B cell (primary cell): Measurements from ENCODE around the gene HS6ST3. TPM values are rescaled to one million over a fixed set of nuclear protein-coding genes. Genes with fewer than 3 reads are reported as not detected.

Experiments
- ATAC-seq: fragments of 200-7000 bp; cut with Tn5 transposase; one replicate; pipeline ENCODE4 v1.10.0; 2021; ENCODE audit warnings: low read depth, mild to moderate bottlenecking, moderate number of reproducible peaks, moderate library complexity
- CTCF ChIA-PET: fragments of 350-600 bp; sonication (Branson Sonifier 250); formaldehyde crosslinking; loops from one replicate; lab custom pipeline; 2021; ENCODE audit warnings: antibody characterized with exemption, inconsistent platforms; lab: Charles Lee
- POLR2A ChIA-PET: fragments of 350-600 bp; sonication (Branson Sonifier 250); formaldehyde crosslinking; loops from one replicate; lab custom pipeline; 2021; ENCODE audit warnings: antibody characterized with exemption; lab: Charles Lee
- DNase-seq: peaks from one replicate; pipeline ENCODE4 v3.0.0; 2013
- H2AFZ ChIP-seq: 2 replicates; pipeline ENCODE4 v1.6.1; 2012; ENCODE audit warnings: mild to moderate bottlenecking, low read depth, low read length; ENCODE audit not compliant: insufficient read depth, poor library complexity, severe bottlenecking
- H3K27ac ChIP-seq, 2 donors: 1 replicate in 1 of 2; 2 replicates in 1 of 2; pipeline ENCODE4 v1.5.1; 2012 to 2013; ENCODE audit warnings: low read length in 2 of 2, mild to moderate bottlenecking in 2 of 2, moderate library complexity in 1 of 2
- H3K27me3 ChIP-seq, 4 experiments: fragments of 200-600 bp in 1 of 4; sonication (generic) in 1 of 4; replicated peaks in 1 of 4; 1 replicate in 2 of 4; 2 replicates in 2 of 4; pipeline versions ENCODE4 v1.6.1 to v1.7.0; 2013 to 2016; ENCODE audit warnings: low read length in 3 of 4, mild to moderate bottlenecking in 2 of 4, mixed read lengths in 1 of 4, moderate library complexity in 1 of 4; ENCODE audit not compliant: insufficient read depth in 4 of 4, control insufficient read depth in 3 of 4; ENCODE audit errors: control extremely low read depth in 1 of 4
- H3K36me3 ChIP-seq, 2 experiments: replicated peaks in 1 of 2; 1 replicate in 1 of 2; 2 replicates in 1 of 2; pipeline versions ENCODE4 v1.6.1 to v1.7.1; 2013; ENCODE audit warnings: low read length in 1 of 2; ENCODE audit not compliant: insufficient read depth in 2 of 2, control insufficient read depth in 1 of 2; ENCODE audit errors: control extremely low read depth in 1 of 2, extremely low read depth in 1 of 2
- H3K4me1 ChIP-seq, 2 donors: fragments of 200-600 bp in 1 of 2; sonication (generic) in 1 of 2; 1 replicate in 1 of 2; 2 replicates in 1 of 2; pipeline versions ENCODE4 v1.5.1 to v1.6.1; 2013 to 2017; ENCODE audit warnings: low read length in 2 of 2; ENCODE audit not compliant: control insufficient read depth in 2 of 2, insufficient read depth in 2 of 2
- H3K4me2 ChIP-seq: replicated peaks from 2 replicates; pipeline ENCODE3; 2012; ENCODE audit warnings: mild to moderate bottlenecking, low read depth, low read length; ENCODE audit not compliant: poor library complexity, severe bottlenecking
- H3K4me3 ChIP-seq, 5 experiments: fragments of 200-600 bp in 1 of 5; sonication (generic) in 1 of 5; 1 replicate in 3 of 5; 2 replicates in 2 of 5; pipeline versions ENCODE4 v1.5.1 to v1.7.0; 2011 to 2016; ENCODE audit warnings: low read length in 4 of 5, mild to moderate bottlenecking in 4 of 5, low read depth in 2 of 5, control low read depth in 1 of 5, moderate library complexity in 1 of 5; ENCODE audit not compliant: insufficient read depth in 1 of 5; ENCODE audit errors: control extremely low read depth in 1 of 5, extremely low read depth in 1 of 5
- H3K79me2 ChIP-seq: fragments of 200-600 bp; sonication (generic); one replicate; pipeline ENCODE4 v1.6.0; 2016; ENCODE audit warnings: low read length; ENCODE audit not compliant: control insufficient read depth, insufficient read depth
- H3K9ac ChIP-seq: fragments of 200-600 bp; sonication (generic); 2 replicates; pipeline ENCODE4 v1.6.1; 2017; ENCODE audit warnings: mild to moderate bottlenecking, low read length, moderate library complexity
- H3K9me3 ChIP-seq, 3 donors: one replicate each; pipeline versions ENCODE4 v1.6.1 to v1.7.1; 2013; ENCODE audit warnings: low read length in 2 of 3; ENCODE audit not compliant: control insufficient read depth in 2 of 3, insufficient read depth in 1 of 3; ENCODE audit errors: control extremely low read depth in 1 of 3
- H4K20me1 ChIP-seq: 2 replicates; pipeline ENCODE4 v1.6.0; 2012; ENCODE audit warnings: mild to moderate bottlenecking, low read length; ENCODE audit not compliant: insufficient read depth, control insufficient read depth, poor library complexity, severe bottlenecking
- H3K27ac Mint-ChIP-seq: one replicate; pipeline ENCODE4 v1.8.0; 2021; ENCODE audit warnings: mixed read lengths
- H3K27me3 Mint-ChIP-seq: one replicate; pipeline ENCODE4 v1.8.0; 2021; ENCODE audit warnings: mixed read lengths
- H3K4me1 Mint-ChIP-seq: one replicate; pipeline ENCODE4 v1.8.0; 2021; ENCODE audit warnings: mixed read lengths
- H3K4me3 Mint-ChIP-seq: one replicate; pipeline ENCODE4 v1.8.0; 2021; ENCODE audit warnings: mixed read lengths
- H3K9me3 Mint-ChIP-seq: one replicate; pipeline ENCODE4 v1.8.0; 2022; ENCODE audit warnings: mixed read lengths; ENCODE audit not compliant: insufficient read depth
- EZH2 ChIP-seq: IDR thresholded peaks from 2 replicates; pipeline ENCODE4 v1.6.1; 2012; ENCODE audit warnings: borderline replicate concordance, low read depth, mild to moderate bottlenecking, moderate library complexity, low read length; ENCODE audit not compliant: insufficient read depth, poor library complexity, severe bottlenecking
- WGBS: methylation state at CpG from one replicate; pipeline ENCODE4 v1.1.5; 2013; ENCODE audit warnings: missing lambda C conversion rate; ENCODE audit not compliant: insufficient coverage; 5-methylcytosine and 5-hydroxymethylcytosine counted together
- intact Hi-C: fragments of 100-400 bp; cut with micrococcal nuclease; formaldehyde crosslinking; loops from one replicate; pipeline ENCODE4 v1.10.0; 2022
- polyA plus RNA-seq: library from polyadenylated mRNA; depleted of rRNA; stranded (reverse); fragments of >200 nt; gene quantifications from 2 replicates; pipeline ENCODE4 v1.2.3, GENCODE V29; 2012
- total RNA-seq, 2 donors: library from RNA; stranded (reverse); fragments of 120-200 nt in 1 of 2; gene quantifications; 1 replicate in 1 of 2; 2 replicates in 1 of 2; pipeline versions ENCODE4 v1.2.3 to v1.2.4, GENCODE V29; 2013 to 2022
- TF ChIP-seq, protein P1 (sequence below): fragments of 200-600 bp; IDR thresholded peaks from one replicate; pipeline ENCODE4 v1.8.0; 2022; ENCODE audit warnings: antibody characterized with exemption, mild to moderate bottlenecking

Gene HS6ST3
- total and polyA plus RNA-seq, 2 donors (not counting 1 experiment from before 2014, with no cell fraction given): not detected

DNA sequence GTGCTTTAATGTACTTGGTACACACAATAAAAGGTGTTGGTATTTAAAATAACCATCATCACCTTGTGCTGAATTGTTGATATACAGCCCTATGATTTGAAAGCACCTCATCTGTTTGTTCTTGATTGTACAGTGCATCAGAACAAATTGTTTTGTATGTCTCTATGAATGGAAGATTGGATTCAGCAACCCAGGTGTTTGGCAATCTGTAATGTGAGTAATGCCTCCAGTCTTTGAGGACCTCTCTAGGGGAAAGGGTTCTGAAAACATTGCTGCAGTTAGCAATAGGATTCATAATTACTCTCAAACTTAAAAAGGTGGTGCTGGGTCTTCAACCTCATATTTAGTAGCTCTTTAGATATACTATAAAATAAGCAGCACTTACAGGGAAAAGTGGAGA lies 562.6 kb downstream of the HS6ST3 start:
- TF ChIP-seq, protein P1, sequence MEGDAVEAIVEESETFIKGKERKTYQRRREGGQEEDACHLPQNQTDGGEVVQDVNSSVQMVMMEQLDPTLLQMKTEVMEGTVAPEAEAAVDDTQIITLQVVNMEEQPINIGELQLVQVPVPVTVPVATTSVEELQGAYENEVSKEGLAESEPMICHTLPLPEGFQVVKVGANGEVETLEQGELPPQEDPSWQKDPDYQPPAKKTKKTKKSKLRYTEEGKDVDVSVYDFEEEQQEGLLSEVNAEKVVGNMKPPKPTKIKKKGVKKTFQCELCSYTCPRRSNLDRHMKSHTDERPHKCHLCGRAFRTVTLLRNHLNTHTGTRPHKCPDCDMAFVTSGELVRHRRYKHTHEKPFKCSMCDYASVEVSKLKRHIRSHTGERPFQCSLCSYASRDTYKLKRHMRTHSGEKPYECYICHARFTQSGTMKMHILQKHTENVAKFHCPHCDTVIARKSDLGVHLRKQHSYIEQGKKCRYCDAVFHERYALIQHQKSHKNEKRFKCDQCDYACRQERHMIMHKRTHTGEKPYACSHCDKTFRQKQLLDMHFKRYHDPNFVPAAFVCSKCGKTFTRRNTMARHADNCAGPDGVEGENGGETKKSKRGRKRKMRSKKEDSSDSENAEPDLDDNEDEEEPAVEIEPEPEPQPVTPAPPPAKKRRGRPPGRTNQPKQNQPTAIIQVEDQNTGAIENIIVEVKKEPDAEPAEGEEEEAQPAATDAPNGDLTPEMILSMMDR: no peak
- no peak for TF ChIP-seq EZH2

DNA sequence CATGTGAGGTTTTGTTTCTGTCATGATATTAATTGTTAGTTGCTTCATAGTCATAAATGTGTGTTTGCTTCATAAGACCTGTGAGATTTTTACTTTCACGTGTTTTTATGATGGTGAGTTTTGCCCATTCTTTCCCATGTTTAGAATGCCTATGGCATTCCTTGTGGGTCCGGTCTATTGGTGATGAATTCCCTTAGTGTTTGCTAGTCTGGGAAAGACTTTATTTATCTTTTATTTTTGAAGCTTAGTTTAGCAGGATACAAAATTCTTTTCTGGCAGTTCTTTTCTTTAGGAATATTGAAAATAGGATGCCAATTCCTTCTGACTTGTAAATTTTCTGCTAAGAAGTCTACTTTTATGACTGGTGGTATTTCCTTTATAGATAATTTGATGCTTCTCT lies 571.7 kb downstream of the HS6ST3 start:
- WGBS: 100% methylated on average over 1 of the region's 2 CpGs
- no peaks in the 10 kb centered on the region for H3K27me3 ChIP-seq
- no peak overlapping the region for H3K4me2 ChIP-seq
- H3K9me3 ChIP-seq: peaks cover 1 to 5% (median 5%) of the 10 kb centered on the region in 3 donors
- no peaks in the 10 kb centered on the region for H3K27me3 Mint-ChIP-seq
- no peaks in the 10 kb centered on the region for H3K79me2 ChIP-seq
- H3K4me3 Mint-ChIP-seq: no peak overlapping the region
- DNase-seq (no peak), ATAC-seq (no peak)
- ChIA-PET POLR2A (no interaction called here), CTCF (no interaction called here)
- H3K4me3 ChIP-seq: no peak overlapping the region
- no peak overlapping the region for H3K9ac ChIP-seq
- H3K27ac ChIP-seq: no peak overlapping the region
- H4K20me1 ChIP-seq: no peaks in the 10 kb centered on the region
- H2AFZ ChIP-seq: no peak overlapping the region
- intact Hi-C loops: no loop called here
- peaks cover 2% of the 10 kb centered on the region for H3K9me3 Mint-ChIP-seq
- H3K4me1 Mint-ChIP-seq: no peaks in the 10 kb centered on the region
- H3K4me1 ChIP-seq: no peaks in the 10 kb centered on the region
- no peak overlapping the region for H3K27ac Mint-ChIP-seq
- TF ChIP-seq, protein P1: no peak
- TF ChIP-seq EZH2: no peak
- H3K36me3 ChIP-seq: no peaks in the 10 kb centered on the region

More for the DNA sequence above, 562.6 kb downstream of the HS6ST3 start:
- no peaks in the 10 kb centered on the region for H3K4me1 Mint-ChIP-seq
- ATAC-seq (no peak), DNase-seq (no peak)
- CTCF ChIA-PET: no interaction called here
- no peaks in the 10 kb centered on the region for H3K27me3 Mint-ChIP-seq
- no peak overlapping the region for H3K27ac ChIP-seq
- H3K27ac Mint-ChIP-seq: no peak overlapping the region
- no peaks in the 10 kb centered on the region for H3K4me1 ChIP-seq
- no peaks in the 10 kb centered on the region for H3K36me3 ChIP-seq
- H3K9me3 ChIP-seq: no peaks in the 10 kb centered on the region
- no peaks in the 10 kb centered on the region for H3K79me2 ChIP-seq
- no peaks in the 10 kb centered on the region for H3K9me3 Mint-ChIP-seq
- no peak overlapping the region for H2AFZ ChIP-seq
- H3K4me2 ChIP-seq: no peak overlapping the region
- POLR2A ChIA-PET: no interaction called here
- intact Hi-C loops: no loop called here
- H4K20me1 ChIP-seq: no peaks in the 10 kb centered on the region
- no peak overlapping the region for H3K4me3 ChIP-seq
- H3K4me3 Mint-ChIP-seq: no peak overlapping the region
- no peak overlapping the region for H3K9ac ChIP-seq
- no peaks in the 10 kb centered on the region for H3K27me3 ChIP-seq
